ENCODE data around the gene TAF9B.
"Not testable (repeated sequence)": the region's sequence is repeated elsewhere in the genome, so short reads cannot be mapped to it uniquely, and the experiment has no call there.

TAF9B gene

GRCh38 chrX:78118628-78119027 is 20.8 kb downstream of the TAF9B start:
- H3K27ac ChIP-seq, result no peak overlapping the region
- DNase-seq (ENCODE audit: low read depth, low spot score), result no peak

- no peak overlapping the region for H3K27ac ChIP-seq
- DNase-seq (ENCODE audit: low read depth, low spot score), result no peak
Measured at GRCh38 chrX:78116766-78117165, 22.7 kb downstream of the TAF9B start.

DNA sequence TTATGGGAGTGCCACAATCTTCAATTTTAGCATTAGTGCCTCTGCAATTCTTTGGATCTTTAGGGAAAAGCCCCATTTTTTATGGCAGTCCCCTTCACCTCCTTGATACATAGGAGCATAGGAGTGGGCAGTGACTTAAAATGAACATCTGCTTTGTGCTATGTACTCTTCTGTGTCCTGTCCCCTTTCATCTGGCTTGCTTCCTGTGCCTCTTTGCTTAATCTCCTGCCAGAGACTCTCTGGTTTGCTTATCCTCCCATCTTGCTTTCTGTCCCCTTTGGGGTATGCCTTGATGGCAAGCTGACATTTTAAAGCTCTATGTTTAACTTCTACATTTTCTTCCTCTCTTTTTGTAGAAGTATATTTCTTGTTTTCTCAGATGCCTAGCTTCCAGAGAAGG is 23.1 kb downstream of the TAF9B start:
- DNase-seq (ENCODE audit: low read depth, low spot score), result no peak
- no peak overlapping the region for H3K27ac ChIP-seq

GRCh38 chrX:78111140-78111931 is 28.1 kb downstream of the TAF9B start:
- no peak overlapping the region for H3K27ac ChIP-seq

DNA sequence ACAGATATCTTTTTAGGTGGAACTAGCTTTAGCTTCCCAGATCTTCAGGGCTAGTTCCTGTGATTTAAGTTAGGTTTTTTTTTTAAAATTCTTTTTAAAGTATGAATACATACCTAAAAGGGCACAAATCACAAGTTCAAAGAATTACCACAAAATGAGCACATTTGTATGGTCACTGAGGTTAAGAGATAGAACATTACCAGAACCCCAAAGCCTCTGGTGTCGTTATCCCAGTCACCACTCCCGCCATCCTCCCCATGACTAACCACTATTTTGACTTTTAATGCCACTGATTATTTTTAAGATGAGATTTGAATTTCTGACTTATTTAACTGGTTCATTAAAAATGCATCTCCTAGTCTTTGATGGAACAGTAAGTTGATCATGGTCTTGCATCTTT is 30.0 kb downstream of the TAF9B start:
- no peak overlapping the region for H3K27ac ChIP-seq
- no peak for DNase-seq (ENCODE audit: low read depth, low spot score)

More at GRCh38 chrX:78111140-78111931, 28.1 kb downstream of the TAF9B start:
- DNase-seq (ENCODE audit: low read depth, low spot score), result no peak

- DNase-seq (ENCODE audit: low read depth, low spot score), result no peak
- no peak overlapping the region for H3K27ac ChIP-seq
Measured at GRCh38 chrX:78106651-78106986, 32.8 kb downstream of the TAF9B start.

DNA sequence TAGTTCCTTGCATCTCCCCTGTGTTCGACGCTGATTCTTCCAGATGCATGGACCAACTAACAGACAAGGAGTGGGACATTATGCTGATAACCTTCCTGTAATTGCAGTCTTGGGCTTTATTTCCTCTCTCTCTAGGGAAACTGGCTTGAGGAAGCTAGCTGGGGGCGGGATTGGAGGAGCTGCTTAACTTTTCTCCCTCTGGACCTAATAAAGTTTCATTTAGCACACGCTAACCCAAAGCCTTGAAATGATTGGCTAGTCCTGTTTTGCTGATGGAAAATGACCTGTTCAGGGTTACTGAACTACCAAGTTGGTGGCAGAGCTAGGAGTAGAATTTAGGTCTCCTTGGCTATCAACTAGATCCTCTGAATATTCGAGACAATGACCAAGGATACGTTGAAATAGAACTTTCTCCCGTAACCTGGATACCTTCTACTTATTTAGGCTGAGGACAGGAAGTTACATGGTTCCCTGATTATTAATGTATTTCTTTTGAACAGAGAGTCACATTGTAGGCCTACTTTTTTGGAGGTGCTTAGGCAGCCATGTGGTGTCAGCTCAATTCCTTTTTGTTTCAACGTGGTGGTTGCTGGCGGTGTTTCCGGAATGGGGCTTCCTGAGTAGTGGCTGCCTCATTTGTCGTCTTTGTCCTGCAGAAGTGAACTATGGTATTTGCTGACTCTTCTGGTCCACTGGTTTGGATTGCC is 33.4 kb downstream of the TAF9B start:
- peak overlapping the region; percentile 85 for H3K27ac ChIP-seq
- DNase-seq (ENCODE audit: low read depth, low spot score), result no peak

- DNase-seq (ENCODE audit: low read depth, low spot score), result no peak
Measured at GRCh38 chrX:78104447-78105176, 34.8 kb downstream of the TAF9B start.

GRCh38 chrX:78103623-78104446 is 35.6 kb downstream of the TAF9B start, which contains the start of gene PGK1:
Gene PGK1 (plus strand): TSS chrX:78104248. CDS start chrX:78104341, 93 bp downstream.
- H3K27ac ChIP-seq, result peak within 1 kb of the TSS; percentile 85
- DNase-seq (ENCODE audit: low read depth, low spot score), result peak; percentile 88

More at GRCh38 chrX:78104447-78105176, 34.8 kb downstream of the TAF9B start:
- peak overlapping the region; percentile 85 for H3K27ac ChIP-seq

- no peak for DNase-seq (ENCODE audit: low read depth, low spot score)
- peak overlapping the region; percentile 85 for H3K27ac ChIP-seq
Measured at GRCh38 chrX:78103001-78103622, 36.3 kb downstream of the TAF9B start.

DNA sequence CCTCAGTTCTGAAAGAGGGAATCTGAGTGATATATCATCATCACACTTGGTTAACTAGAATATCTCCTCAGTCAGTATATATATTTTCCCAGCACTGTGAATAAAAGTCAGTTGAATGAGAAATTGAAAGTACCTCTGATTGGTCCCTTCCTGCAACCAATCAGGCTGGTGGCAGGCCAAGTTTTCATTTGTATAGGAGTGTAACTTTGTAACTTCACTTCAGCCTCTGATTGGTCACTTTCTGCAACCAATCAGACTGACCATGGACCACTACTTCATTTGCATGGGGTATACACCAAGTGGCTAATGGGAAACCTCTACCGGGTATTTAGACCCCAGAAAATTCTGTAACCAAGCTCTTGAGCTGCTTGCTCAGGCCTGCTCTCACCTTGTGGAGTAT is 37.4 kb downstream of the TAF9B start:
- DNase-seq (ENCODE audit: low read depth, low spot score), result no peak
- H3K27ac ChIP-seq, result no peak overlapping the region

DNA sequence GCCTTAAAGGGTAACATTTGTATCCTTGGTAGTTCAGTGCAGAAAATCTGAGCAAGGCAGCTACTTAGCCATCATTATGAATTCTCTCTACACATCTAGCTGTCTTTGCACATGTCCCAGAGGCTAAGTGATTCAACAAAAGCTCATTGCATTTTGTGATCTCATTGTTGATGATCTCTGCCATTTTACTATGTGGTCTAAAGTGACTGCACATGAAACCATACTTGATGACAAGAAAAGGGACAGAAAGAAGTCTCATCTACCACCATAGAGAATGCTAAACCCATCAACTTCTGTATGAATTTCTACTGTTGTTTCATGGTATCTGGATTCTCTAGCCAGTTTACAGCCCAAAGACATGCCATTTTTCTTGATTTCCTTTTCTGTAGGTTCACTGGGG is 41.3 kb downstream of the TAF9B start:
- DNase-seq (ENCODE audit: low read depth, low spot score), result no peak
- no peak overlapping the region for H3K27ac ChIP-seq

DNA sequence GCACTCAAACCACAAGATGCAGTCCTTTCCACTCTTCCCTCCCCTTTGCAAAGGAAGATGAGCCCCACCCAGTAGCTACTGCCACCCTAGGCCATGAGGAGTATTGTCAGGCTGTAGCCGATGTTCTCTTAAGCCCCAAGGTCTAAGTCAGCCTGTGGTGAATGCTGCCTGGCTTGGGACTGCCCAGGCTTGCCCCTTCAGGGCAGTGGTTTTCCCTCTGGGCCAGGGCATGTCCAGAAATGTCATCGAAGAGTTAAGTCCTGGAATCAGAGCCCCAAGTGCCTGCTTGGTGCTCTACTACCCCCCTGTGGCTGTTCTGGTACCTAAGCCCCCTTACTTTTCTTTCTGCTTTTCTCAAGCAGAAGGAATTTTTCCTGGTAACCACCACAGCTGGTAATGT is 47.2 kb downstream of the TAF9B start:
- peak; percentile 59 for DNase-seq (ENCODE audit: low read depth, low spot score)
- no peak overlapping the region for H3K27ac ChIP-seq

DNA sequence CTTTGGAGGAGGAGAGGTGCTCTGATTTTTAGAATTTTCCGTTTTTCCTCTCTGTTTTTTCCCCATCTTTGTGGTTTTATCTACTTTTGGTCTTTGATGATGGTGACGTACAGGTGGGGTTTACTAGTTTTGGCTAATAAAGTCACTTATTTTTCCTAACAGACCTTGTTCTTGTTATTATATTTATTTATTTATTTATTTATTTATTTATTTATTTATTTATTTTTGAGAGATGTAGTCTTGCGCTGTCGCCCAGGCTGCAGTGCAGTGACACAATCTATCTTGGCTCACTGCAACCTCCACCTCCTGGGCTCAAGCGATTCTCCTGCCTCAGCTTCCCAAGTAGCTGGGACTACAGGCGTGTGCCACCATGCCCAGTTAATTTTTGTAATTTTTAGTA is 58.0 kb downstream of the TAF9B start:
- not testable (repeated sequence) for H3K27ac ChIP-seq; DNase-seq (ENCODE audit: low read depth, low spot score)
